GM21619 (cell line): Measurements from ENCODE around the gene CLPSL2.

Source experiments
- ATAC-seq: cut with Tn5 transposase; IDR thresholded peaks from one replicate; pipeline ENCODE4 v1.9.1; 2021; ENCODE audit not compliant: unreplicated experiment

CLPSL2 gene

DNA sequence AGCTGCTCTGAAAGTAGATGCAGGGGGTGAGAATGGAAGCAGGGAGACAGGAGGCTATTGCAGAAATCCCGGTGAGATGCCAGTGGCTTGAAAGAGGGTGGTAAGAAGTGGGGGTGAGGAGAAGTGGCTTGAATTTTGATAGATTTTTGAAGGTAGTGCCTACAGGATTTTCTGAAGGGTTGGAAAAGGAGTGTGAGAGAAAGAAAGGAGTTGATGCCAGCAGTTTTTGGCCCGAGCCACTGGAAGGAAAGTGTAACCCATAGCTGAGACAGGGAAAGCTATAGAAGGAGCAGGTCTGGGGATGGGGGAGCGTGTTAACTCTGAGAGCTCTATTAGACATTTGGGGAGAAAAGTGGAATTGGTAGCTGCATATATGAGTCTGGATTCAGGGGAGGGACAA lies 29.9 kb upstream of the CLPSL2 start:
- no peak for ATAC-seq

DNA sequence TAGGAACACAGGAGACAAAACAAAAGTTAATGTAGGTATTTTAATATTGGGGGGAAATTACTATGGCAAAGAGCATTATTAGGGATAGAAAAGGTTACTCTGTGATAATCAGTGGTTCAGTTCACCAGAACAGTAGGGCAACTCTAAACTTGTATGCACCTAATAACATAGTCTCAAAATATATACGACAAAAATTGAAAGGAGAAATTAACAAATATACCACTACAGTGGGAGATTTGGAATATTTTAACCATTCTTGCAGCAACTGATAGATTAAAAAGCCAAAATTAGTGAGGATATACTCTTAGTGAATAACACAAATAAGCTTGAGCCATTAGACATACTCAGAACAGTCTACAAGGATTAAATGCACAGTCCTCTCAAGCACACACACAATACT lies 28.5 kb upstream of the CLPSL2 start:
- ATAC-seq = no peak

DNA sequence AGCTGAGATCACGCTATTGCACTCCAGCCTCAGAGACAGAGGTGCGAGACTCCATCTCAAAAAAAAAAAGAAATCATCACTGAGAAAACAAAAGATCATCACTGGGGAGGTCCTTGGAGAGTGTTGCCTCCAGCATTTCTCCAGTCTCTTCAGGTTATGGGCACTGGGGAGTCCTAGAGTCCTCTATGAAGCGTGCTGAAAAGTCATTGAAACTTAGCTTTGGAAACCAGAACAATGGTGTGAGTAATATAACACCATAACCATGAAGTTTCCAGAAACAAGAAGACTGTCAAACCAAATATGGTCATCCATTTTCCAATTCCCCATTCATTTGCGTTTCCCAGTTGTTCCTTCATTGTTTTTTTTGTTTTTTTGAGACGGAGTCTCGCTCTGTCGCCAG lies 25.8 kb upstream of the CLPSL2 start:
- ATAC-seq = no peak

DNA sequence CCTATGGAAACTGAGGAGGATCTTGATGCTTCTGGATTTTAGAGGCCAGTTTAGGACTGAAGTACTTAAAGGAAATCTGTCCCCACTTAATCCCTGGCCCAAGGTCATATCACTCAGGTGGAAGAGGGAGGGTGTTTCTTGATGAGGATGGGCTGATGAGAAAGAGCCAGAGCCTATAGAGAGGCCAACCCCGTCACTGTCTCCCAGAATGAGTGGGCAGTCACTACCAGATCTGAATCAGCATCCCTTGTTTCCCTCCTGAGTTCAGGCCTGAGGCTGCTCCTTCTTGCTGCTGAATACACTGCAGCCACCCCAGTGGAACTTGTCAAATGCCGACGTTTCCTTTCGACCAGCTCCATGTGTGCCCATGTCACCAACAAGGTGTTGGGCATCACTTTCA lies 24.8 kb upstream of the CLPSL2 start:
- ATAC-seq = no peak

DNA sequence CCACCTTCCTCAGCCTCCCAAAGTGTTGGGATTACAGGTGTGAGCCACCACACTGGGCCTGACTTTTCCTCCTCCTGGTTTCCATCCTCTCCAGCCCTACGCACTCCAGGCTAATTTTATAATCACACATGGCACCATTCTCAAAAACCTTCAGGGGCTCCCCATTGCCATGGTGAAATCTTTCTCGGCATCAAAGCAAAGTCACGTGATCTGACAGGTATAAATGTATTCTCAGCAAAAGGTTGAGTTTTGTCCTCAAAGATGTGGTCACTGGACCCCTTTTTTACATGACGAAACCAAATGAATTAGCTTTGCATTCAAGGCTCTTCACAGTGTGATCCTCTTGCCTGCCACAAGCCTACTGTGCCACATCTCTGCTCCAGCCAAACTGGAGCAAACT lies 24.1 kb upstream of the CLPSL2 start:
- no peak for ATAC-seq

DNA sequence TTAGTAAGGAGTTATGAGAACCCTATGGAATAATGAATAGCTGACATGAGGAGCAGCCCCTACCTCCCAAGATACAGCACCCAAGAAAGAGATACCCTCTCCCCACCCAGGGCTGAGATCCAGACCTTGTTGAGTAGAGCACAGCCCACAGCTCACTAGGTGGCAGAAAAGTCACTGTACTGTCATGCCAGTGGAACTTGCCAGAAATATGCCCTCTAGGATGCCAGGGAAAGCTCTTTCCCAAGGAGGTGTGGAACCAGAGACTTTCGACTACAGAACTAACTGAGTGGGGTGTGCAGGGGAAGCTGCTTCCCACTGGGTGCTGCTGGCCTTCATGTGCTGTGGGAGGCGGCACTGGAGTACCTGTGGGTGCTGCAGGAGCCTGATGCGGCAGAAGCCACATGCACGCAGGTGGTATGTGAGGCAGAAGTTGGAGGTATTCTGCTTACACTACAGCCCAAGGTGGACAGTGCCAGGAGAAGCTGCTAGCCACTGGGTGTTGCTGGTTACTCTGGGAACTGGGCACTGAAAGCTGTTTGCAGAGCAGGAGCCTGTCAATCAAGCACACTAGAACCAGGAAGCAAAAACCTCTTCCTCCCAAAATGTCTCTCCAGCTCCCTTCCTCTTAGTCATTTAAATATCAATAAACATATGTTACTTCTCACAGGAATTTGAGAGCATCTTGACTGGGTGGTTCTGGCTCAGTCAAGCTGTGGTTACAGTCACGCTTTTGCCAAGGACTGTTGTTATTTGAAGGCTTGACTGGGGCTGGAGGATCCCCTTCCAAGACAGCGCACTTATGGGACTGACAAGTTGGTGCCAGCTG lies 21.7 kb upstream of the CLPSL2 start:
- no peak for ATAC-seq

DNA sequence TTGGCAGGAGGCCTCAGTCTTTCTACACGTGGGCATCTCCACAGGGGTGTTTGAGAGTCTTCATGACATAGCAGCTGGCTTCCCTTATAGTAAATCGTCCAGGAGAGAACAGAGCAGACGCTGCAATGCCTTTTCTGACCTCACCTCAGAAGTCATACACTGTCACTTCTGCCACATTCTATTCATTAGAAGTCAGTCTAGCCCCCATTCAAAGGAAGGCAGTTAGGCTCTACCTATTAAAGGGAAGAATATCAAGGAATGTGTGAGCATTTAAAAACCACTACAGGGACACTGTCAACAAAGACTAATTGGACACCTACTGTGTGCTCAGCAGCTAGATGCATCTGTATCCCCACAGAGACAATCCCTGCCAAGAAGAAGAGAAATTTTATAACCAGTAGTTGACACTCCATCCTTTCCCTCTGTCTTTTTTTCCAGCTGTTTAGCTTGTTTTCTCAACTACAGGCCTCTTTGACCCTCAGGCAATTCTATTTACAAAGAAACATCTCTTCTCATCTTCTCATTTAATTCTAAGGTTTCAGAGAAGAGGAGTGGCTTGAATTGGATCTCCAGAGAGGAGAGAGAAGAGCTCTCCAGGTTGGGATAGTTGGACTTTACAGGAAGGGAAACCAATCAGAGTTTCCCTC lies 21.0 kb upstream of the CLPSL2 start:
- ATAC-seq = no peak

DNA sequence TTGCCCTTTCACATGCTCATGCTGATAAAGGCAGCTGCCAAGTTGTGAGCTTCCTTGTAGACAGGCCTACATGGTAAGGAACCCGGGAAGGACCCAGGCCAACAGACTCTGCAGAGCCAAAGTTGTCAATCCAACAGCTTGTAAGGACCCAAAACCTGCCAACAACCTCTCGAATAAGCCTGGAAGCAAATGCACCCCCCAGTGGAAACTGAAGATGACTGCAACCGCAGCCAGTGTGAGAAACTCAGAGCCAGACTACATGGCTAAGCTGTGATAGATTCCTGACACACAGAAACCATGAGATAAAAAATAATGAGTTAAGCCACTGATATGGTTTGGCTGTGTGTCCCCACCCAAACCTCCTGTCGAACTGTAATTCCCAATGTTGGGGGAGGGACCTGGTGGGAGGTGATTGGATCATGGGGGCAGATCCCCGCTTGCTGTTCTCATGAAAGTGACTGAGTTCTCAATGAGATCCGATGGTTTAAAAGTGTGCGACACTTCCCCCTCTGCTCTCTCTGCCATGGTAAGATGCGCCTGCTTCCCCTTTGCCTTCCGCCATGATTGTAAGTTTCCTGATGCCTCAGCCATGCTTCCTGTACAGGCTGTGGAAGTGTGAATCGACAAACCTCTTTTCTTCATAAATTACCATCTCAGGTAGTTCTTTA lies 18.8 kb upstream of the CLPSL2 start:
- no peak for ATAC-seq

DNA sequence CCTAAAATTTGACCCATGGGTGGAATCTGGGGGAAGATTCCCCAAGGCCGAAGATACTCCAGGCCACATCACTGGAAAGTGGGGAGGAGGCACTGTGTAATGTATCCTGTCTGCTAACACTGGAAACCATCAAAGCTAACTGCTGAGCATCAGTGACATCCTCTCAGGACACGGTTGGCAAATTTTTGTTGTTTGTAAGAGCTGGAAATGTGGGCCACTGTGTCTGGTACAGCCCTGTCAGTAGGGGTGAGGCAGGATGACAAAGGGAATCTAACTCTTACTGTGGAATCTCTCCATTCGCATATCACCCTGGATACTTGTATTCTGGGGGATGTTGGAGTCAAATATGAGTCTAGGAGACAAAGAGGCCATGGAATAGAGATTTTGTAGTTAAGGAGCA lies 17.0 kb upstream of the CLPSL2 start:
- no peak for ATAC-seq

DNA sequence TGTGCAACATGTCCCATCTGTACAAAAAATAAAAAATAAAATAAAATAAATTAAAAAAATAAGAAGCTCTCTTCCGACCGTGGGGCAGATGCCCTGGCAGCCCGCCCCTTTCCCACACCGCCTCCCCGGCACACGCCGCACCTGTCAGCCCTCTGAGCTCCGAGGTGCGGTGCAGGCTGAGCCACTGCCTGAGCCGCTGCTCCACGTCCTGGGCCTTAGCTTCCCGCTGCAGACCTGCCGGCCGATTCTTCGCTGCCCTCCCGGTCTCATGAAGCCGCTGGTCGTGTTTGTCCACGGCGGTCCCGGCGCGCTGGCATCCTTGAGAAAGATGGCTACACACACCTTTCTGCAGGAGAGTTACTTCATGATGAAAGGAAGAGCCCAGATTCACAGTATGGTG lies 10.7 kb upstream of the CLPSL2 start:
- ATAC-seq = no peak

DNA sequence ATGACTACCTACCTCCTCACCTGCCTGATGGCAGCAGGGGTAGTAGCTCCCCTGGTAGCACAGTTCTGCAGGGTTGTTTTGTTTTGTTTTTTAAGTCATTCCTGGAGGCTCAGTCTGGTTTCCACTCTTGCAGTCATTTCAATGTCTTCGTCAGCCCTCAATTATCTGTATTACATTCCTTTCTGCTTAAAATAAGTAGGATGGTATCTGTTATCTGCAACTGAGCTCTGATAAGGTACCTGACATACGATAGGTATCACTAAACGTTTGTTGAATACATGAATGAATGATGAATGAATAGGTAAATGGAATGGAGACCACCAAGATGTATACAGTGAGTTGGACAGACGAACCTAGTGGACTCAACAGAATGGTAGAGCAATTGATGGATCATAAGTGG lies 7.2 kb upstream of the CLPSL2 start:
- no peak for ATAC-seq

DNA sequence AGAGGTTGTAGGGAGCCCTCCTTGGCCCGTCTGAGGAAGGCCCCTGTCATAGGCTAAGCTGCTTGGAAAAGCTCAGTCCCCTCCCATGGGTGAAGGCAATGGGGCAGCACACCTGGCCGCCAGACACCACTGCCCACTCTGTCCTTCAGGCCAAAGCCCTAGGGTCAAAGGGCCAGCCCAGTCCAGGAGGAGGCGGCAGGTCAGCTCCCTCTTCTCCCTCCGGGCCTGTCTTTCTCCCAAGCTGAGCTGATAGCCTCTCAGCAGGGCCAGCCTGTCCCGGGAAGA lies 5.1 kb upstream of the CLPSL2 start:
- no peak for ATAC-seq

DNA sequence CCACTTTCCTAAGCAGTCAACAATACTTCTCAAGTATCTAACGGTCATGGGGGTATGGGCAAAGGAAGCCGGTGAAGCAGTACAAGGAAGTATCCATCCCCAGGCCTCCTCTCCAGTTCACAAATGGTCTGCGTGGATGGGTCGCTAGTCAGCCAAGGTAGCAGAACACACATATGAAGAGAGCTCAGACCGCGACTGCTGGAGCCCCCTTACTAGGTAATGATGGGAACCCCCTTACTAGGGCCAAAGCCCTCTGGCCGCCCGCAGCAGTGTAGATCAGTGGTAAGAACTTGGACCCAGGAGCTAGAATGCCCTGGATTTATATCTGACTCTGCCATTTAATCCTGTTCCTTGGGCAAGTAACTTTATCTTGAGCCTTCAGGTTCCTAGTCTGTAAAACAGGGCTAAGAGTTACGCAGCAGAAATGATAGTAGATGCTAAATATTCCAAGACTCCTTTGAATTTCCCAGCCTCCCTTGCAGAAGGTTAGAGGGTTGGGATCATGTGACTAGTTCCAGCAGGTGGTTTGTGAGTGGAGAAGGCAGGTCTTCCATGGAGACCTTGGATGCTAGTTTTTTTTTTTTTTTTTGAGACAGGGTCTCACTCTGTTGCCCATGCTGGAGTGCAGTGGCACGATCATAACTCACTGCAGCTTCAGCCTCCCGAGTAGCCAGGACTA lies 2.1 kb upstream of the CLPSL2 start:
- no peak for ATAC-seq

DNA sequence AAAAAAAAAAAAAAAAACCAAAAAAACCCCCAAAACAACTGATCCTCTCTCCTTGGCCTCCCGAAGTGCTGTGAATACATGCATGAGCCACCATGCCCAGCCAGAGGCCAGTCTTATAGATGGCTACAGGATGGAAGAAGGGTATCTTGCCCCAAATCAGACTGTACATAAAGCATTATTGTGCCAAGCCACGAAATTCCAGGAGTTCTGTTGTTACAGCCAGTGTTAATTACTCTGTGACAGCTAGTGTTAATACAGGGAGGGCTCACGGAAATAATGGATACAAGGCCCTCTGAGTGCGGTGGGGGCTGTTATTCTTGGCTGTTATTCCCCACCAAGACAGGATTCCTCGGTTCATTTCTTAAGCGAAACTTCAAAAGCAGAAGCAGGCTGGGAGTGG lies 1.4 kb upstream of the CLPSL2 start:
- ATAC-seq = no peak

DNA sequence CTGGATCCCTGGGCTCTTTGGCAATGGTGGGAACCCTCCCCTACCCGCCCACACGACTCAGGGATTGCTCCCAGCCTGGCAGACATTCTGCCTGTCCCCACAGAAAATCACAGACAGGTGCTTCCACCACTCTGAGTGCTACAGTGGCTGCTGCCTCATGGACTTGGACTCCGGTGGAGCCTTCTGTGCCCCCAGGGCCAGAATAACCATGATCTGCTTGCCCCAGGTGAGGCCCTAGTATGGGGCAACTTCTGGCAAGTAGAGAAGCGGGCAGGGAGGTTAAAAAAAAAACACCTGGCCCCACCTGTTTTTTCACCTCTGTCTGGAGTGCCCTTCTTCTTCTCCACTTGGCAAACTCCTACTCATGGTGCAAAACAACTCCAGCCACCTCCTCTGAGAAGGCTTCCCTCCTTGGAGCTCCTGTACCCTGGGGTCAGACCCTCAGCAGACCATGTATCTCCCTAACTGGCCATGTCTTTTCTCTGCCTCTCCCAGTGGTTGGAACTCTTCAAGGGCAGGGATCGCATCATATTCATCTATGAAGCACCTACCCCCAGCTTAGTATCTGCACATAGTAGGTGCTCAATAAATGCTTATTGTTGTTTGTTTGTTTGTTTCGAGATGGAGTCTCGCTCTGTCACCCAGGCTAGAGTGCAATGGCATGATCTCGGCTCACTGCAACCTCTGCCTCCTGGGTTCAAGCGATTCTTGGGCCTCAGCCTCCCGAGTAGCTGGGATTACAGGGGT lies 1.1 kb downstream of the CLPSL2 start:
- no peak for ATAC-seq

DNA sequence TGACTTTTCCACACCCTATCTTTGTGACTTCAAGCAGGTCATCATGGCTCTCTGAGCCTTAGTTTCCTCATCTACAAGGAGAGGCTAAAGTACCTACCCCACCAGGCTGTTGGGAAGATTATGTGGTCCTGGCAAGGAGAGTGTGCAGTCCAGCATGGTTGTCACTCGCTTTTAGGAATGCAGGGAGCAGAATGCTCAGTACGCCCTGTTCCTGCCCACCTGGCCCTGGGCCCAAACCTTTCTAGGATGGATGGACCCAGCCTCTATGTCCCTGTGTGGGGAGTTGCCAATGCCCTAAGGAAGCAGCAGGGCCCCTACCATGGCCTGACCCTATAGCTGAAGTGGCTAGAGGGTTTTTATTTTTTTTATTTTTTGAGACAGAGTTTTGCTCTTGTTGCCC lies 2.0 kb downstream of the CLPSL2 start:
- ATAC-seq = no peak

DNA sequence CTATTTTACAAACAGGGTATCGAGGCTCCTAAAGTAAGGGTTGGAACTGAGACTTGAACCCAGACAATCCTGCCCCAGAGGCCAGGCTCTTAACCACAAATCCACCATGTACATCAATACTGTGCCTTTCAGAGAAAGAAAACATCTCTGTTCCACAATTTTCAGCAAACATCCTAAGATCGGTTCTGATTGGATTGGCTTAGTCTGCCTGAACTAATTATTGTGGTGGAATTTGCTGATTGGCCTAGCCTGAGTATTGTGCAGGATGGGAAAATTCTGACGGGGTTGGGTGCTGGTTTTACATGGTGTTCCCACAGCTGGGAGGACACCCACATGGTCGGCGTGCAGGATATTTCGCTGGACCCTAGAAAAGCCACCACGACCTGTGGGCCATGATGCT lies 4.3 kb downstream of the CLPSL2 start, which contains the start of gene CLPSL1:
TSS of gene CLPSL1 (plus strand) at position 301 of the 400 bp plus-strand sequence. CDS start at position 393, 92 bp downstream.
- ATAC-seq = no peak

DNA sequence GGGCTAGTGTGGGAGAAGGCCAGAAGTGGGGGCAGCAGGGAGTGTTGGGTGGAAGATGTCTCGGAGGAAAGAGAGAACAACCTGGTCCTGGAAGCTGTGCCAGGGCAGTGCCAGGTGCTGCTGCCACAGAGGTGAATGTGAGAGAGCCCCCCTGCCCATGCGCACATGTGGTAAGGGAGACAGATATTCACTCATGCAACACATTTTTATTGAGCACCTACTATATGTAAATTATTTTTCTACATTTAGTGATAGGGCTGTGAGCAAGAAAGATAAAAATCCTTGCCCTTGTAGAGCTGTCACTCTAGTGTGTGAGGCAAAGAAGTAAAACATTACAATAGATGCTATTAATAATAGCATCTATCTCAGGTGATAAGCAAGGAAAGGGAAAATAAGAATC lies 4.9 kb downstream of the CLPSL2 start:
- no peak for ATAC-seq

DNA sequence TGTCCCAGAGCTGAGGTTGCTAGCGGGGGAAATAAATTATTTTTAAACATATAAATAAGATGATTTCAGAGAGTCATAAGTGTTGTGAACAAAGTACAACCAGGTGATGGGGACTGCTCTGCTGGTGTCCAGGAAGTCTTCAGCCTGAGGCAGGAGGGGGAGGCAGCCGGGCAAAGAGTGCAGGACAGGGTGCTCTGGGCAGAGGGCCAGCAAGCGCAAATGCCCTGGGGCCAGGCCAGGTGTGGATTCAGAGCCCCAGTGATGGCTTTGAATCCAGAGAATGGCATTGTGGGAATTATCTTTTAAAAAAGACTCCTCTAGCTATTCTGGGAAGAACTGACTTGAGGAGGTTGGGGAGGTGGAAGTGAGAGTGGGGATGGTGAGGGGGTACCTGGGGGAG lies 6.0 kb downstream of the CLPSL2 start:
- no peak for ATAC-seq

DNA sequence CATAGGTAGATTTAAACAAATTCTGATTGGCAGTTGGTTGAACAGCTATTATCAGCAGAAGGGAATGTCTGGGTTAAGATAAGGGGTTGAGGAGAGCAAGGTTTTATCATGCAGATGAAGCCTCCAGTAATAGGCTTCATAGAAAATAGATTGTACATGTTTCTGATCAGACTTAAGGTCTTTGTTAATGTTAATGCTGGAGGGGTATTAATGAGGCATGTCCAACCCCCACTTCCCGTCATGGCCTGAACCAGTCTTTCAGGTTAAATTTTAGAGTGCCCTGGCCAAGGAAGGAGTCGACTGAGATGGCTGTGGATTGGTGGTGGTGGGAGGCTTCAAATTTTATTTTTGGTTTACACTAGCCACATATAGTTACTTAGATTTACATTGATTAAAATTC lies 7.8 kb downstream of the CLPSL2 start:
- ATAC-seq = no peak

DNA sequence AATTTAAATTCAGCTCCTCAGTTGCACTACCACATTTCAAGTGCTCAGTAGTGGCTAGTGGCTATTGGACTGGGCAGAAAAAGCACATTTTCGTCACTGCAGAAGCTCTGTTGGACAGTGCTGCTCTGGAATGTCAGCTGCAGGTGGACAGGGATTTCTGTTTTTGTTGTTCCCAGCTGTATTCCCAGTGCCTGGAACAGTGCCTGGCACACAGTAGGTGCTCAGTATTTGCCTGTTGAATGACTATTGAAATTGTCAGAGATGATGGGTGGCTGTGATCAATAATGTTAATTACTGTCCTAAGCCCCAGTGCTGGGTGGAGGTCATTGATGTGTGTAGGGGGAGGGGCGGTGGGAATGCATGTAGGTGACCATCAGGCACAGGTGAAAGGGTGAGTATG lies 9.9 kb downstream of the CLPSL2 start:
- ATAC-seq = no peak
